HEK293T (cell line): Measurements from ENCODE around the gene PCTP.

Experiments
- CTCF ChIA-PET: fragments of 350-600 bp; formaldehyde crosslinking; extraction: SDS; loops from one replicate; lab custom pipeline; 2021; ENCODE audit warnings: antibody characterized with exemption, inconsistent platforms; lab: Yijun Ruan, JAX
- POLR2A ChIA-PET: fragments of 350-600 bp; formaldehyde crosslinking; extraction: SDS; loops from one replicate; lab custom pipeline; 2020; ENCODE audit warnings: antibody characterized with exemption, inconsistent platforms; lab: Yijun Ruan, JAX
- DNase-seq: peaks from one replicate; pipeline ENCODE4 v3.0.0; 2012; ENCODE audit warnings: mixed read lengths; ENCODE audit errors: extremely low spot score
- ARNT ChIP-seq: fragments of 450-650 bp; IDR thresholded peaks from 2 replicates; pipeline ENCODE4 v1.6.1; 2017; ENCODE audit warnings: mild to moderate bottlenecking
- BHLHE40 ChIP-seq: fragments of 450-650 bp; IDR thresholded peaks from 2 replicates; pipeline ENCODE4 v1.6.1; 2016; ENCODE audit warnings: mild to moderate bottlenecking, moderate library complexity, borderline replicate concordance
- CTBP1 ChIP-seq: fragments of 450-650 bp; IDR thresholded peaks from 2 replicates; pipeline ENCODE4 v1.6.1; 2016; ENCODE audit warnings: borderline replicate concordance
- ELF4 ChIP-seq: fragments of 450-650 bp; IDR thresholded peaks from 2 replicates; pipeline ENCODE4 v1.6.1; 2017; ENCODE audit warnings: antibody characterized with exemption
- FOXA1 ChIP-seq: fragments of 450-650 bp; IDR thresholded peaks from 2 replicates; pipeline ENCODE4 v1.6.1; 2016; ENCODE audit warnings: mild to moderate bottlenecking
- FOXK2 ChIP-seq: fragments of 450-650 bp; IDR thresholded peaks from 2 replicates; pipeline ENCODE4 v1.6.1; 2016; ENCODE audit warnings: mild to moderate bottlenecking
- FOXM1 ChIP-seq: fragments of 450-650 bp; IDR thresholded peaks from 2 replicates; pipeline ENCODE4 v1.6.1; 2017; ENCODE audit warnings: mild to moderate bottlenecking, borderline replicate concordance
- HDGF ChIP-seq: fragments of 450-650 bp; IDR thresholded peaks from 2 replicates; pipeline ENCODE4 v1.6.1; 2017; ENCODE audit warnings: antibody characterized with exemption, borderline replicate concordance
- L3MBTL2 ChIP-seq: fragments of 450-650 bp; conservative IDR thresholded peaks from 2 replicates; pipeline ENCODE4 v1.6.1; 2016; ENCODE audit warnings: mild to moderate bottlenecking
- LEF1 ChIP-seq: fragments of 450-650 bp; IDR thresholded peaks from 2 replicates; pipeline ENCODE4 v1.6.1; 2017; ENCODE audit warnings: mild to moderate bottlenecking, borderline replicate concordance
- NFRKB ChIP-seq: fragments of 450-650 bp; IDR thresholded peaks from 2 replicates; pipeline ENCODE4 v1.6.1; 2016; ENCODE audit warnings: mild to moderate bottlenecking, moderate library complexity
- PKNOX1 ChIP-seq: fragments of 450-650 bp; IDR thresholded peaks from 2 replicates; pipeline ENCODE4 v1.6.1; 2016
- SP1 ChIP-seq: fragments of 450-650 bp; IDR thresholded peaks from 2 replicates; pipeline ENCODE4 v1.6.1; 2017
- SUZ12 ChIP-seq: fragments of 450-650 bp; IDR thresholded peaks from 2 replicates; pipeline ENCODE4 v1.6.1; 2016; ENCODE audit warnings: mild to moderate bottlenecking
- TARDBP ChIP-seq: fragments of 450-650 bp; IDR thresholded peaks from 2 replicates; pipeline ENCODE4 v1.6.1; 2016
- ZNF384 ChIP-seq: fragments of 450-650 bp; IDR thresholded peaks from 2 replicates; pipeline ENCODE4 v1.6.1; 2016

PCTP gene

GRCh38 chr17:55750750-55751657 lies at the start of gene PCTP:
Gene PCTP, plus strand, starts transcription at chr17:55751051. Its CDS starts 53 bp downstream, at chr17:55751104.
- TF ChIP-seq FOXK2: no peak
- no peak for TF ChIP-seq HDGF
- TF ChIP-seq BHLHE40: no peak
- TF ChIP-seq ZNF384: no peak
- TF ChIP-seq FOXA1: no peak
- TF ChIP-seq TARDBP: no peak
- TF ChIP-seq ELF4: peak; percentile 51; the same call in 1 of the 2 replicates
- no peak for TF ChIP-seq CTBP1
- no peak for TF ChIP-seq FOXM1
- ChIA-PET CTCF (interaction anchor here (0.9 to 2.0 kb wide), 5 partner anchors 9 to 237 kb away, joined by 3 to 9 read pairs (median 4); no protein-coding TSS in a partner anchor), POLR2A (interaction anchor here (0.6 to 2.3 kb wide), 13 partner anchors 8 to 203 kb away, joined by 3 to 17 read pairs (median 4); partner anchors contain the start of gene TMEM100)
- DNase-seq: peak; percentile 90

- TF ChIP-seq ARNT (no peak), FOXA1 (no peak), CTBP1 (no peak), FOXK2 (no peak), HDGF (no peak), LEF1 (no peak), SUZ12 (no peak), BHLHE40 (no peak), SP1 (no peak), ZNF384 (no peak), NFRKB (no peak)
- CTCF ChIA-PET: no interaction called here
- POLR2A ChIA-PET: no interaction called here
- no peak for DNase-seq
Measured at GRCh38 chr17:55702150-55702549, 48.7 kb upstream of the PCTP start.

GRCh38 chr17:55704401-55704800 lies 46.5 kb upstream of the PCTP start:
- TF ChIP-seq L3MBTL2 (no peak), HDGF (no peak), SP1 (no peak), CTBP1 (no peak), TARDBP (no peak), PKNOX1 (no peak), LEF1 (no peak)
- no peak for DNase-seq
- POLR2A ChIA-PET: no interaction called here
- CTCF ChIA-PET: interaction anchor here (0.6 kb wide), 1 partner anchor 1148 kb away, joined by 3 read pairs; no protein-coding TSS in a partner anchor

GRCh38 chr17:55705847-55706246 lies 45.0 kb upstream of the PCTP start:
- no peak for DNase-seq
- POLR2A ChIA-PET: no interaction called here
- CTCF ChIA-PET: no interaction called here
- TF ChIP-seq SUZ12: no peak
- TF ChIP-seq L3MBTL2: no peak
- TF ChIP-seq FOXK2: no peak
- TF ChIP-seq FOXA1: no peak
- TF ChIP-seq LEF1: no peak
- no peak for TF ChIP-seq SP1
- TF ChIP-seq CTBP1: no peak
- TF ChIP-seq HDGF: no peak
- no peak for TF ChIP-seq ELF4
- TF ChIP-seq ZNF384: no peak
- no peak for TF ChIP-seq NFRKB
- TF ChIP-seq TARDBP: no peak
- no peak for TF ChIP-seq ARNT
- no peak for TF ChIP-seq BHLHE40
- no peak for TF ChIP-seq FOXM1
- no peak for TF ChIP-seq PKNOX1

GRCh38 chr17:55706808-55707773 lies 43.8 kb upstream of the PCTP start:
- TF ChIP-seq ARNT (no peak), ZNF384 (no peak), L3MBTL2 (no peak), SUZ12 (no peak), FOXK2 (no peak), CTBP1 (no peak), PKNOX1 (no peak), FOXA1 (no peak), HDGF (no peak)
- POLR2A ChIA-PET: no interaction called here
- DNase-seq: no peak
- CTCF ChIA-PET: no interaction called here
